ENCODE results near the gene SVBP.

GRCh38 chr1:42834803-42835202 is 17.6 kb upstream of the SVBP start:
- no peak for TF ChIP-seq CTCF (conservative IDR thresholded peaks at IDR 0.05; ENCODE audit: low read length)
- no peak for TF ChIP-seq EZH2phosphoT487 (IDR thresholded peaks at IDR 0.05; ENCODE audit: borderline replicate concordance)

Measured in Loucy (cell line).